IPS-NIHi7 (cell line): ENCODE data around the gene DTNBP1.

Experiments
- DNase-seq: peaks from one replicate; pipeline ENCODE4 v3.0.0; 2012; ENCODE audit warnings: mixed read lengths; ENCODE audit errors: extremely low spot score

DTNBP1 gene

GRCh38 chr6:15592610-15593009, 70.2 kb downstream of the DTNBP1 start:
- no peak for DNase-seq

- DNase-seq: no peak
Observed at GRCh38 chr6:15588971-15589634, 73.7 kb downstream of the DTNBP1 start.

GRCh38 chr6:15586503-15586902, 76.3 kb downstream of the DTNBP1 start:
- DNase-seq: no peak

GRCh38 chr6:15585760-15586214, 77.0 kb downstream of the DTNBP1 start:
- DNase-seq: no peak

GRCh38 chr6:15582499-15582898, 80.3 kb downstream of the DTNBP1 start:
- no peak for DNase-seq

- DNase-seq: no peak
Observed at GRCh38 chr6:15581751-15582150, 81.1 kb downstream of the DTNBP1 start.

GRCh38 chr6:15580326-15580725, 82.5 kb downstream of the DTNBP1 start:
- DNase-seq: no peak

- DNase-seq: no peak
Observed at GRCh38 chr6:15578716-15579391, 84.0 kb downstream of the DTNBP1 start.

- no peak for DNase-seq
Observed at GRCh38 chr6:15577550-15578171, 85.2 kb downstream of the DTNBP1 start.

- no peak for DNase-seq
Observed at GRCh38 chr6:15577106-15577505, 85.7 kb downstream of the DTNBP1 start.

GRCh38 chr6:15575357-15576033, 87.3 kb downstream of the DTNBP1 start:
- DNase-seq: no peak

- no peak for DNase-seq
Observed at GRCh38 chr6:15574486-15574885, 88.3 kb downstream of the DTNBP1 start.

GRCh38 chr6:15574023-15574422, 88.8 kb downstream of the DTNBP1 start:
- DNase-seq: no peak

GRCh38 chr6:15573384-15573783, 89.4 kb downstream of the DTNBP1 start:
- DNase-seq: no peak

- no peak for DNase-seq
Observed at GRCh38 chr6:15572296-15573016, 90.4 kb downstream of the DTNBP1 start.

- DNase-seq: no peak
Observed at GRCh38 chr6:15570171-15570570, 92.7 kb downstream of the DTNBP1 start.

- DNase-seq: no peak
Observed at GRCh38 chr6:15569035-15569995, 93.5 kb downstream of the DTNBP1 start.

GRCh38 chr6:15562977-15563376, 99.9 kb downstream of the DTNBP1 start:
- DNase-seq: no peak

- DNase-seq: no peak
Observed at GRCh38 chr6:15561447-15562199, 101.2 kb downstream of the DTNBP1 start.

GRCh38 chr6:15560713-15561112, 102.1 kb downstream of the DTNBP1 start:
- DNase-seq: no peak
